CD4-positive, alpha-beta T cell treated with Interleukin-4 for 4 hours (primary cell): ENCODE measurements around the gene GLUL.
"Not testable (repeated sequence)": the region's sequence is repeated elsewhere in the genome, so short reads cannot be mapped to it uniquely, and the experiment has no call there.

Experiments used
- DNase-seq: peaks from one replicate; pipeline ENCODE4 v3.0.0-alpha.2; 2020

GLUL gene

DNA sequence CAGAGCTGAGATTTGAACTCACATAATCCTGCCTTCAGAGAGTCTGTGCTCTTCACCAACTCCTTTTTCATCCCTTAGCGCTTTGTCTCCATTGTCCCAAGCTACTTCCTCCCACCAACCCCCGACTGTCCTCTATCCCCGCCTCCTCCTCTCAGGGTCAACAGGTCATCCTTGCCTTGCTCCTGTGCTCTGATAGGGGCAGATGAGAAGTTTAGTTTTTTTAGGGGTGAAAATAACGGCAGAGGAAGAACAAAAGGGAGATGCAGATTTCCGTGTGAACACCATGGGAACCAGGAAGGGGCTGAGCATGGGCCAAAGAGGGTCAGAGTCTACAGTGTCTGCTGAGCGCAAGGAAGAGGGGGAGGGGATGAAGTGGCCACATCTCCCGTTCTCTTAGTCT is 31.9 kb downstream of the GLUL start:
- no peak for DNase-seq

DNA sequence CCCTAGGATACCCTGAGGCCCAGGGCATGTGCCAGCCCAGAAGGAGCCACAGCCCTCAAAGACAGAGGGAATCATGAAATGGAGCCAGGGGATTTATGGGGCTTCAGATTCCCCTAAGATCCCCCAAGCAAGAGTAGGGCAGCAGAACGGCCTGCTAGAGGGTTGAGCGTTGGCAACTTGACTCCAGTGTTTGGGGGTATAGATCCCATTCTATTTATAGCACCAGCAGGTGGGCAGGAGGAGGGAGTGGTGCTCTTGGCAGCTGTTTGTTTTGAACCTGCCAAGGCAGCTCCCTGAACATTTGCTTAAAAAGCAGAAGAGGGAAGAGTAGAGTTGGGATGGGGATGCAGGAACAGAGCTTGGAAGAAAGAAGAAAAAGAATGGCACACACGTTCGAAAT is 33.7 kb downstream of the GLUL start:
- no peak for DNase-seq

DNA sequence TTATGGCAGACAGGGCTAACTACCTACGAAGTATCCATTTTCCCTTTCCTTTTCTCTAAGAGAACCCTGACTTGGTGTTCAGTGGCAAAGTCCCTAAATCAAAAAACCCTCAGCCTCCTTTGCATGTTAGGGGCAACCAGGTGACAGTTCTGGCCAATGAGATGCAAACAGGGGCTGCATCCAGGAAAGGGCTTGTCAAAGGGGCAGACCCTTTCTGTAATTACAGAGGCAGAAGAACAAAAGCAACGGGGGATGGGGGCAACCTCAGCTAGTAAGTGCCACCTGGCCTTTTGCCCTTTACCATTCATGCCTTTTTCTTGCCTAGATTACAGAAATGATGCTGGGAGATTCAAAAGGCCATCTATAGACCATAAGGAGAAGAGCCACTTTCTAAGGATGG is 34.4 kb downstream of the GLUL start:
- DNase-seq: no peak

DNA sequence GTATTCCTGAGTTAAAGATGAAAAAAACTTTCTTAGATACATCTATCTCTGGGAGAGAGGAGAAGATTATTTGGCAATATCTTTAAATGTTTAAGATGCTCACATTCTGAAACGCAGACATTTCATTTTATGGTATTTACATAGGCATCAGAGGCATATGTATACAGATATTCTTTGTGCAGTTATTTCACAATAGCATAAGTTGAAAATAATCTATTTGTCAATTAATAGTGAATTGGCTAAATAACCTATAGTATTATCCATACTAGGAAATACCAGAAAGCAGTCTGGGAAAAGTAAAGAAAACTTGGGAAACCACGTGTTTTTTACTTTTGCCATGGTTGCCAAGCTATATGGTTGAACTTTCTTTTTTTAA is 35.9 kb downstream of the GLUL start:
- DNase-seq: no peak

DNA sequence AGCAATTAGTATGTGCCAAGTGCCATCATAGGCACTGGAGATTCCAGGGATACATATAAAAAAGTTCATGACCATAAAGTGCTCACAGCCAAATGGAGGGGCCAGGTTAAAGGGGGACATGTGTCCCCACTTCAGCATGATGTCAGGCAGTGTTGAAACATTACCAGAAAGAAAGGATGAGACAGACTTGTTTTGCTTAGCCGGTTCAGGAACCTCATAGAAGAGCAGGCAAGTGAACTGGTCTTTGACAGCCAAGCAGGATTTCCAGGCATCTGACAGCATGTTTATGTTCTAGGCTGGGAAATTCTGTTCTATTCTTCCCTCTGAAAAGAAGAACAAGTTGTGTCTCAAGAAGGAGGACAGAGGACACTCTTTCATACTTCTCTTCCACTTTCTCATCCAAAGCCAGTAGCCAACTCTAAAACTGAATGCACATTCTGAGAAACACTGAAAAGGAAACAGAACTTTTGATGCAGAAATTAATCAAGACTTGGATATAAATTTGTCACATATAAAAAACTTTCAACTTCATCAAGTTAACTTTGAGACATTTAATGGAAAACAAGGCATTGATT is 39.7 kb downstream of the GLUL start:
- no peak for DNase-seq

DNA sequence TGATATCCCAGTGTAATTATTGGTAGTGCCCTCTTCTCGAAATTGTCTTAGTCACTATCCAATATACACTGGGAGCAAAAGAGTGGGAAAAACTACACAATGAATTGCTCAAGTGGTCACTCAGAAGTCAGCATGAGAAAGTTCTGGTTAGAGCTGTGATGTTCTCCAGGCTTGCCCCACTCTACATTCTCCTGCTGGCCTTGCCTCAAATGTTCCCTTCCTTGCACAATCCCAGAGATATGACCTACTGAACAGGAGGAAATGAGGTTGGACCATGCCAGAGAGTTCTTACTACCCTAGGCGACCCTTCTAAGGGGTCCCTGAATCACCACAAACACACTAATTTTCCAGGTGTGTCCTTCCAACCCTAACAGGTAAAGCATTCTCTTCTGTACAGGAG is 40.8 kb downstream of the GLUL start:
- no peak for DNase-seq

DNA sequence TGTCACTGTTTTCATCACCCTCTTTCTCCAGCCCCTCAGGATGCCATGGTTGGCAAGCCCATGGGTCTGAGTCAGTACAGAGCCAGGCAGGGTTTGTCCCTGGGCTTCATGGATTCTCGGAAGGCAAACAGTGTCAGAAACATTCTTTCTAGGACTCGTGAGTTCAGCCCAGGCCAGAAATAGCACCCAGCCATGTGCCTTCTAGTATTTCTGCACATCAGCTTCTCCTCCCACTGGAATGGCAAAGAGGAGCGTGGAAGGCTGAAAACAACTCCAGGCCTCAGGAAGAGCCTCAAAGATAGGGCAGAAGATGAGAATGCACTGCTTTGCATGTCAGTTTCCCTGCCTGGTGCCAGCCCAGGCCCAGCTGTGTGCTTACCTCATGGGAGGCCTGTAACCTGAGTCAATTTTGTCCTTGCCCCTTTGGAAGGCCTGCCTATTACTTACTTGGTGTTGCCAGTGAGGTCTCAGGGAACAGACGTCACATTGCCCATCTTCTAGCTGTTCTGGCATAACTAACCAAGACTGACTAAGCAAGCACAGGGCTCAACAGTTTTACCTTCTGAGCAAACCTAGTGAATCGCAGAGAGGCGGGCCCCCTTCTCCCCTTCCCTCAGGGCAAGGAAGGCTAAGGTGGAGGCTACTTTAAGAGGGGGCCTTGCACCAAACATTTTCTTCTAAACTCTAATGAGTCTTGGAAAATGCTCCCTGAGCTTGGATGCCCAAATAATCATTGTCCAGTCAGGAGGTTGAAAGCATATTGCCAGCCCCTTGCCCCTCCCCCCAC is 42.4 kb downstream of the GLUL start:
- DNase-seq: no peak

DNA sequence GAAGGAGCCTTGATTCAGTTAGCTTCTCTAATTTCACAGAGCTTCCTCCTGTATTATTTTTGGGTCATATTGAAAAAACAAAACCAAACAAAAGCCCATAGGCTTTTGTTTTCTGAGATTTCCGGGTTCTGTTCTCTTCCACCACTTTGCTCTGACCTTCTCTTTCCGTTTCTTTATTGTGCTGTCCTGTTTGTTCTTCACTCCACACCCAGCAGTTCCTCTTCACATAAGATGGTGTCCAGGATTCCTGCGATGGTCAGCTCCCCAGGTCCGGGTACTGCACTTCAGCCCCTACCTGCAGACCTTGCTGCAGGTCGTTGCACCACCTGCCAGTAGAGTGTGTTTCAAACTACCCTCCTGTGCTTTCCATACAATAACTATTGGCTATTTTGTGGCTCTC is 44.6 kb downstream of the GLUL start:
- no peak for DNase-seq

DNA sequence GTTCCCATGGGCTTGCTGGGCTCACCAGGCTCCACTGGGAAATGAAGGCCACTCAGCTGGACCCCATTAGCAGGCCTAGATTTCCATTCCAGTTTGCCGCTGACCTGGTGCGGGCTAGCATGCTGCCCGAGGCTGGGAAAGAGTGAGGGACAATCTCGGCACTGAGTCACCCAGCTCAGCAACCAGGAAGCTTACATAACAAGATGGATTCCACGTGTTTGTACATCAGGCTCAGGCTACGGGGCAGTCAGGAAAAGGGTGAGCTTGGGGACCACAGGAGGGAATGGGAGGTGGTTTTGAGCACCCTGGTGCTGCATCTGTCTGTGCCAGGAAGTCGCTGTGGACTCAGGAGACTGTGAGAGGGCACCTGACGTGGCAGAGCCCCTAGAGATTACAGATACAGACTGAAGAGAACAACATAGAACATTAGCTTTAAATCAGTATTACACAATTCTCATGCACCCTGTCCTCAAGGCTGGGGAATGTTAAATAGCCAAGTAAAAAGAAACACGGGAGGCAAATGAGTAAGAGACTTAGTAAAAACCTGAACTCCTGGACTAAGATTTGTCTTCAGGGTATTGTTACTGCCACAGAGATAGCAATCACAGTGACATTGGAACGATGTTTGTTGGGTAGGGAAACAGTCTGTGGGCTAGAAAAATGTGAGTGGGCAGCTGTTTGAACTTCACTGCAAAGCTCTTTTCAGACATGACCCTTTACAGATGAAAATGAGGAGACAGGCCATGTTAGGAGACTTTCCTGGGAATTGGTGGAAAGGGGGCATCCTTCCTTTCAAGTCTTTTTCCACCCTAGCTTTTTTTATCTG is 51.1 kb downstream of the GLUL start:
- DNase-seq: no peak

DNA sequence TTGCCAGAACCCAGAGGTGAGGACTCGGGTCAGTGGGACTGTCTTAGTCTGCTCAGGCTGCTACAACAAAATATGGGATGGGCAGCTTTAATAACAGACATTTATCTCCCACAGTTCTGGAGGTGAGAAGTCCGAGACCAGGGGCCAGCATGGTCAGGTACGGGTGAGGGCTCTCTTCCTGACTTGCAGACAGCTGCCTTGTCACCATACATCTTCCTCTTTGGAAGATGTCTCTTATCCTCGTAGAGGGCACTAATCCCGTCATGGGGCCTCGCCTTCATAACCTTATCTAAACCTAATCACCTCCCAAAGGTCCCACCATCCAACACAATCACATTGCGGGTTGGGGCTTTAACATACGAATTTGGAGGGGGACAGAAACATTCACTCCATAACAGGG is 51.9 kb downstream of the GLUL start:
- DNase-seq: no peak

DNA sequence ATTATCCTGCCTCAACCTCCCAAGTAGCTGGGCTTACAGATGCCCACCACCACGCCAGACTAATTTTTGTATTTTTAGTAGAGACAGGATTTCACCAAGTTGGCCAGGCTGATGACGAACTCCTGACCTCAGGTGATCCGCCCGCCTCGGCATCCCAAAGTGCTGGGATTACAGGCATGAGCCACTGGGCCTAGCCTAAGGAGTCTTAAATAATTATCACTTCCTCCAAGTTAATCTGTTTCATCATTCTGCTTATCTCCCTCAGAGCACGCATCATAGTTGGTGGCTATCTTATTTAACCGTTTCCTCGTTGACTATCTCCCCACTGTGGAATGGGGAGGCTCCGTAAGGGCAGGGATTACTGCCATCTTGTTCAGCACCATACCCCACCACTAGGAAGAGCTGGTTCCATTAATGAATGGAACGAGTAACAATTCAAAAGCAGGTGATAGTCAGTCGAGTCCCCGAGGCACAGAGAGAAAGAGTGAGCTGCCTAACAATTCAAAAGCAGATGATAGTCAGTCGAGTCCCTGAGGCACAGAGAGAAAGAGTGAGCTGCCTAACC is 52.7 kb downstream of the GLUL start:
- no peak for DNase-seq

DNA sequence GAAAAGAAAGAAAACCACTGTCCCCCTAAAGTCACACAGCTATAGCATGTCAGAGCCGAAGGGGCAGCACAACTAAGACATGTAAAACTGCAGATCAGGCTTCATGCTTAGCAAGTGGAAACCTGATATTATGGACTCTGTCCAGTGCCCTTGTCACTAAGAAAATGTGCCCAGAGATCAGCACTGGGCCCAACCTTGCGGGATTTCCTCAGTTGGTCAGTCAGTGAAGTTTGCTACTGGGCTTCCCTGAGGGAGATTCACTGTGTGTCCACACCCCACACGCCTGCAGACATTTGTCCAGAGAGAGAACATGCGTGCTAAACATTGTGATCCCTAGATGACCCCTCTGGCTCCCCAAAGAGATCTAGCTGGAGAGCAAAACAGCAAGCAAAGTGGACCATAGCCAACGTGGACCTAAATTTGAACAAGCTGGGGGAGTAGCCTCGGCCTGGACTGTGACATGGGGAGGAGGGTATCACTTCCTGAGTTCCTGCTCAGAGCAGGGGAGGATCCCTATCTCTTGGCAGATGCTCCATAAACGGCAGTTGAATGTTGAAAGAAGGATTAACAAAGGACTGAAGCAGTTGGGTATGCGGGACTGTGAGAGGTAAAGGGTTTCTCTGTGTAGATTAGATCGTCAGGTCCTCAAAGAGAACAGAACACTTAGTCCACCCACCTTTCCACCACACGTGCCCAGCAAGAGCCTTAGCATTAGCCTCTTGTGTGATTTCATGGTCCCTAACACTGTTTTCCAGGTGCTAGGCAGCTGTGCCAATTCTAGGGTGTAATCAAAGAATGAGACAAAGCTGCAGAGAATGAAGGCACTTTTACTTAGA is 53.6 kb downstream of the GLUL start:
- DNase-seq: no peak

DNA sequence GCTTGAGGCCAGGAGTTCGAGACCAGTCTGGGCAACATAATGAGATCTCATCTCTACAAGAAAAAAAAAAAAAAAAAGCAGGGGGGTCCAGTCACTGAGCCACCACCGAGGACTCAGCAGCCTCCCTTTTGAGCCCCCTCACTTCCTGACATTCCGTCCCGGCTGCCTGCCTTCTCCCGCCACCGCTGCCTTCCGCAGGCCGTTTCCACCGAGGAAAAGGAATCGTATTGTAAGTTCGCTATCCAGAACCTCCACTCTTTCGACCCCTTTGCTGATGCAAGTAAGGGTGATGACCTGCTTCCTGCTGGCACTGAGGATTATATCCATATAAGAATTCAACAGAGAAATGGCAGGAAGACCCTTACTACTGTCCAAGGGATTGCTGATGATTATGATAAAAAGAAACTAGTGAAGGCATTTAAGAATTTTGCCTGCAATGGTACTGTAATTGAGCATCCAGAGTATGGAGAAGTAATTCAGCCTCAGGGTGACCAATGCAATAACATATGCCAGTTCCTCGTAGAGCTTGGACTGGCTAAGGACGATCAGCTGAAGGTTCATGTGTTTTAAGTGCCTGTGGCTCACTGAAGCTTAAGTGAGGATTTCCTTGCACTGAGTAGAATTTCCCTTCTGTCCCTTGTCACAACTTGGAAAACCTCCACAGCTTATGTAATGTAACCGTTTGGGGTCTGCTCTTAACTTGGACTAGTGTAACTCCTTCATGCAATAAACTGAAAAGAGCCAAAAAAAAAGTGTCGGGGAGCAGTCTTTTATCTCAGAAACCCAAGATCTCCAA is 55.6 kb downstream of the GLUL start:
- DNase-seq: no peak

DNA sequence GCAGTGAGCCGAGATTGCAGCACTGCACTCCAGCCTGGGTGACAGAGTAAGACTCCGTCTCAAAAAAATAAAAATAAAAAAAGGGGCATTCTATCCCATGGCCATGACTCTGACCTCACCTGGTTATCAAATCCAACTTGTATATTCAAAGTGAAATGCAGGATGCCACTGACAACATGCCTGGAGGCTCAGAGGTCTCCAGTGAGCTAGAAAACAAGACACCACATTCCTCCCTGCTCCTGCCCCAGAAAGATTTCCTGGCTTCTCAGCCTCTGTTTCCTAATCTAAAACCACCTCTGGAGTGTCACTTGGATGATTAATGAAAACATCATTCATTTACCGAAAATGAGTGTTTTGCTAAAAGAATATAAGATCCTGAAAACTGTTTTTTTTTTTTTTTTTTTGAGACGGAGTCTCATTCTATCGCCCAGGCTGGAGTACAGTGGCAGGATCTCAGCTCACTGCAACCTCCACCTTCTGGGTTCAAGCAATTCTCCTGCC is 58.5 kb downstream of the GLUL start:
- not testable (repeated sequence) for DNase-seq

DNA sequence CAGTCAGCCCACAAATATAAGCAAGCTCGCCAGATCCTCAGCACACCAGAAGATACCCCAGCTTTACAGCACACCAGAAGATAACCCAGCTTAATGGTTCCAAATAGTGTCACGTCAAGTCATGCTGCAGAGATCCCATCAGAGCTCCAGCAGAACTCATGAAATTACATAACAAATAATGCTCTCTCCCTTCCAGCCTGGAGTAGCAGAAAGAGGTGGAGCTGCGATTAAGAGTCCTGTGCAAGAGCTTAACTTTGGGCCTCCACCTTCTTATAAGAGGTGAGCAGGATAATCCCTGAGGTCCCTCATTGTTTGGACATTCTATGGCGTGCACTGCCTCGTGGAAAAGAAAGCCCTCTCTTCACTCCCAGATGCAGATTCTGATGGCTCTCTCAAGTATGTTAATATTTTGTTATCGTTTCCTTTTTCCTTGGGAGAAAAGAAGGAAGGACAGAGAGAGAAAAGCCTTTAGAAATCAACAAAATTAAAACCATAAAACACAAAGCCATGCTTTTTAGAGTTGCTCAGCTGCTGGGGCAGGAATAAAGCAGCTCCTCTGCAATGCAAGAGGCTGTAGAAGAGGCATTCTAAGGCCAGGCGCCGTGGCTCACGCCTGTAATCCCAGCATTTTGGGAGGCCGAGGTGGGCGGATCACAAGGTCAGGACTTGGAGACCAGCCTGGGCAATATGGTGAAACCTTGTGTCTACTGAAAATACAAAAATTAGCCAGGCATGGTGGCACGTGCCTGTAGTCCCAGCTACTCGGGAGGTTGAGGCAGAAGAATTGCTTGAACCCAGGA is 59.1 kb downstream of the GLUL start:
- DNase-seq: no peak
